ENCODE data around the gene ACTN1.

Gene ACTN1

DNA sequence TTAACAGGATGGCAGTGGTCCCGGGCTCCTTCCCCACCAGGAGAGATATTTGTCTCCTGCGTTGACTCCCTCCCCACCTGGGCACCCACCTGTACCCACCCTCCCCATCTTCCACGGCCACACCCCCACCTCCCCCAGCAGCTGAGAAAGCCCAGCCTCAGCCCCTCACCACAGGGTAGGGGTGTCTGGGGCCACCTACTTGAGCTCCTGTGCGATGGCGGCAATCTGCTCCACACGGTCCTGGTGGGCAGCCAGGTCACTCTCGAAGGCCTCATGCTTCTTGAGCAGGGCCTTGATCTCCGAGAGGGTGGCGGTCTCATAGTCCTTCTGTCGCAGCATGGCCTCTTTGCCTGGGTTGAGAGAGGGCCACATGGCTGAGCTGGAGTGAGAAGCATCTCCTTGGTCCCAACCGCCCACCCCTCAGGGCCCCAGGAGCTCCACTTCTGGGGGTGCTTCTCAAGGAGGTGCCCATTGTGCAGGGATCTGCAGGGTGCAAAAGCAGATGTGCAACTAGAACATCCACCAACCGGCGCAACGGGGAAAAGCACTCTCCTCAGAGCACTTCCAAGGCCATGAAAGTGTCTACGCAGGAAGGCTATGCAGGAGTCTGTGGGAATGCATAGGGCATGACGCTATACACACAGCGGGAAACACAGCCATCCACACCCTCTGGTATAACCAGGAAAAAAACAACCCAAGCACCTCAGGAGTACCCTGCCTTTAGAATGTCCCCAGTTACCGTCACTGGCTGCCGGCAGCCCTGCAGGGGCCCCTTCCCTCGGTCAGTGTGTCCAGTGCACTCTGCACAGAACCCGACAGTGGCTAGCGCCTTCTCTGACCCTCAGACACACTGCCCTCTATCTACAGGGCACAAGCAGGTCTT lies 93.6 kb downstream of the ACTN1 start:
- TF ChIP-seq, protein P1, sequence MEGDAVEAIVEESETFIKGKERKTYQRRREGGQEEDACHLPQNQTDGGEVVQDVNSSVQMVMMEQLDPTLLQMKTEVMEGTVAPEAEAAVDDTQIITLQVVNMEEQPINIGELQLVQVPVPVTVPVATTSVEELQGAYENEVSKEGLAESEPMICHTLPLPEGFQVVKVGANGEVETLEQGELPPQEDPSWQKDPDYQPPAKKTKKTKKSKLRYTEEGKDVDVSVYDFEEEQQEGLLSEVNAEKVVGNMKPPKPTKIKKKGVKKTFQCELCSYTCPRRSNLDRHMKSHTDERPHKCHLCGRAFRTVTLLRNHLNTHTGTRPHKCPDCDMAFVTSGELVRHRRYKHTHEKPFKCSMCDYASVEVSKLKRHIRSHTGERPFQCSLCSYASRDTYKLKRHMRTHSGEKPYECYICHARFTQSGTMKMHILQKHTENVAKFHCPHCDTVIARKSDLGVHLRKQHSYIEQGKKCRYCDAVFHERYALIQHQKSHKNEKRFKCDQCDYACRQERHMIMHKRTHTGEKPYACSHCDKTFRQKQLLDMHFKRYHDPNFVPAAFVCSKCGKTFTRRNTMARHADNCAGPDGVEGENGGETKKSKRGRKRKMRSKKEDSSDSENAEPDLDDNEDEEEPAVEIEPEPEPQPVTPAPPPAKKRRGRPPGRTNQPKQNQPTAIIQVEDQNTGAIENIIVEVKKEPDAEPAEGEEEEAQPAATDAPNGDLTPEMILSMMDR (IDR thresholded peaks at IDR 0.05; ENCODE audit: low read depth, low read length): no peak
- no peak overlapping the region for H3K4me3 ChIP-seq (ENCODE audit: low read depth, low read length)

DNA sequence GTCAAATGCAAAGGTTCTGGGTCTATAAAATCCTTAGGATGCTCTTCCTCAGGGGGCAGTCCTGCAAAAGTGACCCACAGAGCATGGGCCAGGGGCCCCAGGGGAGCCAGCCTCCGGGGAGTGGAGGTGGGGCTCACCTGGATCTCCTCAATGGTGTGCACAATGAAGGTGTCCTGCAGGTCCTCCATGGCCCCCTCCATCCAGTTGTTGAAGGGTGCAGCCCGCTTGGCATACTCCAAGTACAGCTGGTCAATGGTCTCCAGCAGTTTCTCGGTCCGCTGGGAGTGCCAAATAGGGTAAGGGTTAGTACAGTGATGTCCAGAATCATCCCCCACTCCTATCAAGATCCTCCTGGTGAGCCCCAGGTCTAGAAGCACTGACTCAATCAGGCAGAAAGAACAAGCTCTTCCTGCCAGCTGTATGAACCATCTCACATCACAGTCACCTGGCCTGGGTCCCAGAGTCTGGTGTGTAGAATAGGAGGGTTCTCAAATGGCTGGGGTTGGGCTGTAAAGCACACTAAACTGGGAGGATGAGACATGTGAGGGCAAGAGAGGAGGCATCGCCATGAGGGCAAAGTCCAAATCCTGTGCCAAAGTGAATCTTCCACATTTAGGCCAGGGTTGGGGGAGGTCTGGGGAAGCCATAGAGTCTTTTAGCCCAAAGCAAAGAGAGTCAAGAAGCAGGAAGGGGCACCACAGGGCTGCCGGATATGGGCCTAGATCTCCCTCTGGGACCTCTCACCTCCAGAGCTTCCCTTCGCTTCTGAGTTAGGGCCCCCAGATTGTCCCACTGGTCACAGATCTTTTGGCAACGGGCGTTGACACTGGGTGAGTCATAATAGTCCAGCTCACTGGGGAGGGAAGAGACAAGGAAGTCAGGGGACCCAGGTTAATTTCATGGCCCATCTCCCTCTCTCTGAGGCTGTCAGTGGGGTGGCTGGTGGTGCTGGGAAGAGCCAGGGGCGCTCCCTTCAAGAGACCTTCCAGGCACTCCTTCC lies 94.8 kb downstream of the ACTN1 start:
- TF ChIP-seq, protein P1 (IDR thresholded peaks at IDR 0.05; ENCODE audit: low read depth, low read length): no peak
- H3K4me3 ChIP-seq (ENCODE audit: low read depth, low read length): no peak overlapping the region

DNA sequence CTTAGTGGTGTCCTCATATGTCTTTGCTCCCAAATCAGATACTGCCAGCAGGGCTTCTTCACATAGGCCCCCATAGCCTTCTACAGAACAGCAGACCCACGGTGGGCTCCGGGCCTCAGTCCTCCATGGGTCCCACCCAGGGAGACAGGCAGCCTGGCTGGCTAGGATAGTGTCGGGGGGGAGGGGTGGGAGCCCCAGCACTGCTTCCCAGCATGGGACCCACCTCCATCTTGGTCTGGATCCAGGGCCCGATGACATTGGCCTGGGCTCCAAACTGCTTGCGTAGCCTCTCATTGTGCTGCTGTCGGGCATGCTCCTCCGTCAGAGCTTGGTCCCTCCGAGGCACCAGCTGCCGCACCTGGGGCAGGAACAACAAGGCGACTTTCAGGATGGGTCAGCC lies 96.9 kb downstream of the ACTN1 start:
- no peak overlapping the region for H3K4me3 ChIP-seq (ENCODE audit: low read depth, low read length)
- TF ChIP-seq, protein P1 (IDR thresholded peaks at IDR 0.05; ENCODE audit: low read depth, low read length): no peak

DNA sequence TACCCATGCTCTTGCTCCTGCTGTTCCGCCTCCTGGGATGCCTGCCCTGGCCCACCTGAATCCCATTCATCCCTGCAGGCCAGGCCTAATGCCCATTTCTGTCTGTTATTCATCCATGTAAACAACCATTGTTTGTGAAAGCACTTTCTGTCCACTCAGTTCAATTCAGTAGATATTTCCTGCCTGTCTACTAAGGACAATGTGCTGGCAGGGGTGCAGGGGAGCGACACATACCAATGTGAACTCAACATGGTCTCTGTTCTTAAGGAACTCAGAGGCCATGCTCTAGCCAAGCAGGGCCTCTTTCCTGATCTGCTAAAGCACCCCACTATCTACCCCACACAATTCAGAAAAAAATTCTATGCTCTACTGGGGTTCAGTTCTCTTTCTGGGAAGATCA lies 97.7 kb downstream of the ACTN1 start:
- TF ChIP-seq, protein P1 (IDR thresholded peaks at IDR 0.05; ENCODE audit: low read depth, low read length): no peak
- H3K4me3 ChIP-seq (ENCODE audit: low read depth, low read length): no peak overlapping the region

DNA sequence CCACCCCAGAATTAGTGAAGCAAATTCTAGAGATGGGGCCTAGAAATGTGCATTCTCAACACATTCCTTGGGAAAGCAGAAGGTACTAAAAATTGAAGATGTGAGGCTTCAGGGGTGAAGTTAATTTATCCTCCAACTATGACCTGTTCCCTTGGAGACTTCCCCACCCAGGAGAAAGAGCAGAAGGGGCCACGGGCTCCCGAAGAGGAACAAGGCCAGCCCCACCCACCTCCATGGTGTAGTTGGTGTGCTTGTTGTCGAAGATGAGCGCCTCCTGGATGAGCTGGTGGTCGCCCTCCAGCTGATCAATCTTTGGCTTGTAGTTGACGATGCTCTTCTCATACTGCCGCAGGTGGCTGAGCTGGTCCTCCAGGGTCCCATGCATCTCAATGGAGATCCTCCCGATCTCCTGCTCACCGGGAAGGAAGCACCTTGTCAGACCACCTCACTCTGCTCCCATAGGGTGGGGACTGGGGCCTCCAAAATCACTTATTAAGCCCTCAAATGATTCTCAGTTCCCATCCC lies 98.5 kb downstream of the ACTN1 start:
- H3K4me3 ChIP-seq (ENCODE audit: low read depth, low read length): no peak overlapping the region
- TF ChIP-seq, protein P1 (IDR thresholded peaks at IDR 0.05; ENCODE audit: low read depth, low read length): no peak

DNA sequence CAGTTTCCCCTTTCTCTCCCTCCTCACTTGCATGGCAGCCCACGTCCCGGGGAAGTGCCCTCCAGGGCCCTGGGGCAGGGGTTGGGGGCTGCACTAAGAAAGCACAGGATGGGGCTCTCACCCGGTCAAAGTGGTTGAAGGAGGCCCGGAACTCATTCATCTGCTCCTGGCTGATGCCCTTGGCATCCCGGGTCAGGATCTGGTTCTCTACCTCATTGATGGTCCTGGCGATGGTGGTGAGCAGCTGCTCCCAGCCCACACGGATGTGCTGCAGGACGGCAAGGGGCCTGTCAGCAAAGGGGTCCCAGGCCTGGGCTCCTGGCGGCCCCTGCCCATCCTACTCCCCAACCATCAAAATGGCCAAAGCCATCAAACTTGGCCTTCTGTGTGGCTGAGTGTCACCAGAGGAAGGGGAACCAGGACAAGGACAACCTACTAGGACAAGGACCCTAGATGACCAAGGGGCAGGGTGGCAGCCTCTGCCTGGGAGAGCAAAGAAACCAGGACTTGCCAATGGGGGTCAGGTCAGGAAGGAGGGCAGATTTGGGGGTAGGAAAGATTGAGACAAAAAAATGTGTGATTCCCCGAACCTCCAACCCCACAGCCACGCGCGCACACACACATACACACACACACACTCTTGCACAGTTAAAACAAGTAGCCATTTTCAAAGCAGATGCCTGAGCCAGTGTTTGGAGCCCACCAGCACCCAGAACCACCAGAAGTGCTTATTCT lies 99.1 kb downstream of the ACTN1 start:
- TF ChIP-seq, protein P1 (IDR thresholded peaks at IDR 0.05; ENCODE audit: low read depth, low read length): no peak

More for the DNA sequence above, 99.1 kb downstream of the ACTN1 start:
- no peak overlapping the region for H3K4me3 ChIP-seq (ENCODE audit: low read depth, low read length)

Measured in WI38 (cell line).